ENCODE measurements around the gene RNF128.
A peak's percentile ranks its signal among the peaks of the same experiment; 100 is the strongest.

The RNF128 gene

GRCh38 chrX:106696502-106696901 lies 30.0 kb upstream of the RNF128 start:
- TF ChIP-seq FOXP2 (optimal IDR thresholded peaks at IDR 0.05; ENCODE audit: borderline replicate concordance, extremely low read depth, extremely low read length, insufficient read depth) = no peak
- no peak for TF ChIP-seq REST (IDR thresholded peaks at IDR 0.05; ENCODE audit: insufficient read depth in 1 of 2, low read depth in 2 of 2, low read length in 2 of 2)
- TF ChIP-seq TAF1 (IDR thresholded peaks at IDR 0.05; ENCODE audit: borderline replicate concordance, insufficient read depth, low read length) = no peak
- TF ChIP-seq POLR2AphosphoS5 (IDR thresholded peaks at IDR 0.05; ENCODE audit: low read depth, low read length) = no peak
- TF ChIP-seq SIN3A (IDR thresholded peaks at IDR 0.05; ENCODE audit: borderline replicate concordance, insufficient read depth, low read length) = no peak

GRCh38 chrX:106698693-106699092 lies 27.8 kb upstream of the RNF128 start:
- TF ChIP-seq SIN3A (IDR thresholded peaks at IDR 0.05; ENCODE audit: borderline replicate concordance, insufficient read depth, low read length) (no peak), TAF1 (IDR thresholded peaks at IDR 0.05; ENCODE audit: borderline replicate concordance, insufficient read depth, low read length) (peak; percentile 57; the same call in 1 of the 2 replicates), FOXP2 (optimal IDR thresholded peaks at IDR 0.05; ENCODE audit: borderline replicate concordance, extremely low read depth, extremely low read length, insufficient read depth) (no peak), POLR2AphosphoS5 (IDR thresholded peaks at IDR 0.05; ENCODE audit: low read depth, low read length) (peak; percentile 18; the same call in 1 of the 2 replicates), REST (IDR thresholded peaks at IDR 0.05; ENCODE audit: insufficient read depth in 1 of 2, low read depth in 2 of 2, low read length in 2 of 2) (no peak)

DNA sequence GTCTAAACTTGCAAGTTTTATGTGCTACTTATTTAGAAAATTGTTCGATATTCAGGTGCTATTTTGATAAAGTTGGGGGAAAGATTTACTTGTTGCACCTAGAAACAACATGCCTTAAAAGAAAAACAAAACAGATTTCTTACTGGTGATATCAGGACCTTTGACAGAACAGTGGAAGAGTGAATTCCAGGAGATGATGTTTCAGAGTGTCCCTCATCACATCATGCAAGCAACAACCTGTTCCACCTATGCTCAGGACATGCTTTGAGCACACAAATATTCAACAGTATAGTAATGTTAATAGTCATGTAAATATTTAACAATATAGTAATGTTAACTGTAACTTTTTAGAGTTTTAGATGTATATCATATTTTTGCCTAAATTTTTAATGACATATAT lies 23.9 kb upstream of the RNF128 start:
- no peak for TF ChIP-seq SIN3A (IDR thresholded peaks at IDR 0.05; ENCODE audit: borderline replicate concordance, insufficient read depth, low read length)
- no peak for TF ChIP-seq REST (IDR thresholded peaks at IDR 0.05; ENCODE audit: insufficient read depth in 1 of 2, low read depth in 2 of 2, low read length in 2 of 2)
- TF ChIP-seq FOXP2 (optimal IDR thresholded peaks at IDR 0.05; ENCODE audit: borderline replicate concordance, extremely low read depth, extremely low read length, insufficient read depth) = no peak
- TF ChIP-seq TAF1 (IDR thresholded peaks at IDR 0.05; ENCODE audit: borderline replicate concordance, insufficient read depth, low read length) = no peak
- TF ChIP-seq POLR2AphosphoS5 (IDR thresholded peaks at IDR 0.05; ENCODE audit: low read depth, low read length) = no peak

GRCh38 chrX:106706466-106706865 lies 20.0 kb upstream of the RNF128 start:
- TF ChIP-seq FOXP2 (optimal IDR thresholded peaks at IDR 0.05; ENCODE audit: borderline replicate concordance, extremely low read depth, extremely low read length, insufficient read depth) (no peak), POLR2AphosphoS5 (IDR thresholded peaks at IDR 0.05; ENCODE audit: low read depth, low read length) (no peak), SIN3A (IDR thresholded peaks at IDR 0.05; ENCODE audit: borderline replicate concordance, insufficient read depth, low read length) (no peak), TAF1 (IDR thresholded peaks at IDR 0.05; ENCODE audit: borderline replicate concordance, insufficient read depth, low read length) (no peak), REST (IDR thresholded peaks at IDR 0.05; ENCODE audit: insufficient read depth in 1 of 2, low read depth in 2 of 2, low read length in 2 of 2) (no peak)
